Left lung (tissue), 14 donors: Measurements from ENCODE around the gene LIG3. TPM values are rescaled to one million over a fixed set of nuclear protein-coding genes. Genes with fewer than 3 reads are reported as not detected.
"Not testable (repeated sequence)": the region's sequence is repeated elsewhere in the genome, so short reads cannot be mapped to it uniquely, and the experiment has no call there.

Experiments used
- ATAC-seq: fragments of 200-7000 bp; cut with Tn5 transposase; one replicate; pipeline ENCODE4 v1.9.1; 2020; ENCODE audit warnings: moderate library complexity
- DNase-seq, 4 donors: peaks; one replicate each; pipeline ENCODE4 v3.0.0-alpha.2; 2013 to 2020
- H3K27ac ChIP-seq, 2 donors: fragments of 200-600 bp; sonication (generic) in 1 of 2; one replicate each; pipeline versions ENCODE4 v1.5.0 to v1.8.0; 2020 to 2021
- H3K27me3 ChIP-seq, 2 donors: fragments of 200-600 bp; sonication (generic) in 1 of 2; one replicate each; pipeline versions ENCODE4 v1.5.0 to v1.8.0; 2020 to 2021
- H3K36me3 ChIP-seq, 2 donors: fragments of 200-600 bp; sonication (generic) in 1 of 2; one replicate each; pipeline versions ENCODE4 v1.5.0 to v1.8.0; 2020 to 2021
- H3K4me1 ChIP-seq, 2 donors: fragments of 200-600 bp; one replicate each; pipeline ENCODE4 v1.8.0; 2021
- H3K4me3 ChIP-seq, 2 donors: fragments of 200-600 bp; sonication (generic) in 1 of 2; one replicate each; pipeline versions ENCODE4 v1.5.0 to v1.8.0; 2020 to 2021; ENCODE audit warnings: mild to moderate bottlenecking in 1 of 2
- H3K9me3 ChIP-seq, 2 donors: fragments of 200-600 bp; sonication (generic) in 1 of 2; one replicate each; pipeline versions ENCODE4 v1.5.0 to v1.8.0; 2020 to 2021
- CTCF ChIP-seq, 2 donors: fragments of 200-600 bp; sonication (generic) in 1 of 2; IDR thresholded peaks; one replicate each; pipeline versions ENCODE4 v1.5.0 to v1.8.0; 2021; ENCODE audit warnings: antibody characterized with exemption in 2 of 2
- intact Hi-C, 2 donors: fragments of 100-400 bp; cut with DNase I; formaldehyde crosslinking; loops; one replicate each; pipeline versions ENCODE4 v1.11.2 to v1.14.2; 2022
- long read RNA-seq, 12 donors: library from polyadenylated mRNA in 2 of 12; unstranded in 2 of 12; transcript quantifications; one replicate each; pipeline ENCODE4 v2.0.0 and lab custom pipeline, GENCODE V29; 2019 to 2026
- polyA plus RNA-seq, 6 donors: library from polyadenylated mRNA; unstranded; fragments of 120-200 nt; gene quantifications; one replicate each; pipeline ENCODE4 v1.2.1, GENCODE V29; 2013; ENCODE audit not compliant: insufficient read length in 6 of 6
- total RNA-seq, 2 donors: library from RNA; stranded (reverse); fragmentation: NEBNext Ultra II Directional; extraction: Animal tissue kit (Norgen Biotek cat#: 25700); gene quantifications; one replicate each; pipeline ENCODE4 v1.2.1, GENCODE V29; 2021
- donor health status: DM: no; HTN: yes; CAD: no.
- donor health status: DM: no; HTN: no; CAD: no.

LIG3 gene
- total RNA-seq (10 to 100 TPM; 27.5 to 30.1 TPM), polyA plus RNA-seq (10 to 100 TPM; 27.3 to 43.7 (median 35.3) TPM)
- long read RNA-seq, donor 1, partial matches to known transcripts: 11 of 12 reads
- long read RNA-seq, donor 1, other reads (novel, unspliced or antisense): 0 of 12 reads
- long read RNA-seq, donor 2, partial matches to known transcripts: 16 of 18 reads
- long read RNA-seq, donor 2, other reads (novel, unspliced or antisense): 0 of 18 reads
- long read RNA-seq, donor 3, full-length matches to known transcripts: 3 of 3 reads
- long read RNA-seq, donor 3, partial matches to known transcripts: 0 of 3 reads
- long read RNA-seq, donor 3, other reads (novel, unspliced or antisense): 0 of 3 reads
- long read RNA-seq, donor 4, full-length matches to known transcripts: 2 of 4 reads
- long read RNA-seq, donor 4, partial matches to known transcripts: 2 of 4 reads
- long read RNA-seq, donor 4, other reads (novel, unspliced or antisense): 0 of 4 reads
- long read RNA-seq, donor 5, full-length matches to known transcripts: 4 of 4 reads
- long read RNA-seq, donor 5, partial matches to known transcripts: 0 of 4 reads
- long read RNA-seq, donor 5, other reads (novel, unspliced or antisense): 0 of 4 reads
- long read RNA-seq, donor 6, full-length matches to known transcripts: 2 of 2 reads
- long read RNA-seq, donor 6, partial matches to known transcripts: 0 of 2 reads
- long read RNA-seq, donor 6, other reads (novel, unspliced or antisense): 0 of 2 reads
- long read RNA-seq, donor 7, partial matches to known transcripts: 0 of 1 reads
- long read RNA-seq, donor 7, other reads (novel, unspliced or antisense): 0 of 1 reads
- long read RNA-seq, donor 8, full-length matches to known transcripts: 3 of 21 reads
- long read RNA-seq, donor 8, partial matches to known transcripts: 18 of 21 reads
- long read RNA-seq, donor 8, other reads (novel, unspliced or antisense): 0 of 21 reads
- long read RNA-seq, donor 9: 0 reads
- long read RNA-seq, donor 10, partial matches to known transcripts: 1 of 1 reads
- long read RNA-seq, donor 10, other reads (novel, unspliced or antisense): 0 of 1 reads
- long read RNA-seq, donor 11: 0 reads
- long read RNA-seq, donor 12, full-length matches to known transcripts: 2 of 2 reads
- long read RNA-seq, donor 12, partial matches to known transcripts: 0 of 2 reads
- long read RNA-seq, donor 12, other reads (novel, unspliced or antisense): 0 of 2 reads

GRCh38 chr17:34980353-34980680 is at the start of gene LIG3:
Gene LIG3, plus strand, starts transcription at chr17:34980512. Its CDS starts 2,494 bp downstream, at chr17:34983006.
- H3K9me3 ChIP-seq: no peaks in the 10 kb centered on the region
- TF ChIP-seq CTCF (IDR thresholded peaks at IDR 0.05): no peak
- peaks cover 0 to 6% of the 10 kb centered on the region in 2 donors for H3K36me3 ChIP-seq
- H3K27ac ChIP-seq: peak within 1 kb of the TSS; percentile 99
- H3K4me3 ChIP-seq: peak within 1 kb of the TSS; percentile 88 to 93
- peaks cover 10 to 40% of the 10 kb centered on the region in 2 donors for H3K4me1 ChIP-seq
- H3K27me3 ChIP-seq: no peaks in the 10 kb centered on the region
- peak; percentile 95 to 98 (median 96) for DNase-seq
- peak; percentile 89 for ATAC-seq
- intact Hi-C loops: no loop called here

GRCh38 chr17:34950780-34951179 is 29.5 kb upstream of the LIG3 start:
- ATAC-seq, H3K27ac ChIP-seq, H3K36me3 ChIP-seq, H3K4me3 ChIP-seq, H3K9me3 ChIP-seq, H3K4me1 ChIP-seq, intact Hi-C loops, DNase-seq, H3K27me3 ChIP-seq: not testable (repeated sequence)

DNA sequence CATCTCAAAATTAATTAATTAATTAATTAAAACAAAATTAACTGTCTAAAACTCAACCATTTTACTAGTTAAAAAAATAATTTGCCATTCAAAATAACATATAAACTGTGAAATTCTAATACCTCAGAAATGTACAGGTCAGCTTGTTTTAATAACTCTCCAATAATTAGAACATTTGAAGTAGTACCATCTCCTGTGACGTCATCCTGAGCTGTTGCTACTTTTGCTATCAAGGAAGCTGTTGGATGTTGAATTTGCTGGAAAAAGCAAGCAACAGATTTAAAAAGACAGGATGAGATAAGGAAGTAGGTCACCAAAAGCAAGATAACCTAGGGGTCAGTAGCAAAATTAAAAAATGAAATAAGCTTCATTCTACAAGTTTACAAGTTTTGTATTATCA is 21.9 kb upstream of the LIG3 start:
- Histone ChIP-seq H3K36me3 (no peaks in the 10 kb centered on the region), H3K4me3 (no peak overlapping the region), H3K9me3 (no peaks in the 10 kb centered on the region), H3K4me1 (peaks cover 10 to 24% of the 10 kb centered on the region in 2 donors), H3K27me3 (no peaks in the 10 kb centered on the region), H3K27ac (no peak overlapping the region)
- intact Hi-C loops: no loop called here
- TF ChIP-seq CTCF (IDR thresholded peaks at IDR 0.05): no peak
- no peak for ATAC-seq
- no peak for DNase-seq

GRCh38 chr17:34961093-34961911 is 19.0 kb upstream of the LIG3 start, which contains the start of the genes CCT6B and ZNF830:
Gene CCT6B, minus strand, starts transcription at chr17:34961460. Its CDS starts 67 bp downstream, at chr17:34961393.
Gene ZNF830, plus strand, starts transcription at chr17:34961540. Its CDS starts 27 bp downstream, at chr17:34961567.
- Histone ChIP-seq H3K4me3 (peak within 1 kb of the TSS; percentile 65 to 86), H3K27me3 (no peaks in the 10 kb centered on the region), H3K27ac (peak within 1 kb of the TSS; percentile 88 to 97), H3K4me1 (peaks cover 10 to 27% of the 10 kb centered on the region in 2 donors), H3K9me3 (no peaks in the 10 kb centered on the region), H3K36me3 (peaks cover 0 to 26% of the 10 kb centered on the region in 2 donors)
- peak; percentile 91 to 97 (median 94) for DNase-seq
- intact Hi-C loops: no loop called here
- ATAC-seq: peak; percentile 97
- TF ChIP-seq CTCF (IDR thresholded peaks at IDR 0.05): no peak

- Histone ChIP-seq H3K4me3 (no peak overlapping the region), H3K4me1 (no peaks in the 10 kb centered on the region), H3K27me3 (no peaks in the 10 kb centered on the region), H3K9me3 (no peaks in the 10 kb centered on the region), H3K27ac (no peak overlapping the region), H3K36me3 (peaks cover 0 to 3% of the 10 kb centered on the region in 2 donors)
- TF ChIP-seq CTCF (IDR thresholded peaks at IDR 0.05): no peak
- no peak for DNase-seq
- no peak for ATAC-seq
- intact Hi-C loops: no loop called here
Observed at GRCh38 chr17:34974179-34974578, 6.1 kb upstream of the LIG3 start.
